ENCODE measurements around the gene MACC1. TPM values are rescaled to one million over a fixed set of nuclear protein-coding genes. Genes with fewer than 3 reads are reported as not detected.

MACC1 gene
- total RNA-seq, 1 donor = 0.18 TPM

- TF ChIP-seq, protein P1, sequence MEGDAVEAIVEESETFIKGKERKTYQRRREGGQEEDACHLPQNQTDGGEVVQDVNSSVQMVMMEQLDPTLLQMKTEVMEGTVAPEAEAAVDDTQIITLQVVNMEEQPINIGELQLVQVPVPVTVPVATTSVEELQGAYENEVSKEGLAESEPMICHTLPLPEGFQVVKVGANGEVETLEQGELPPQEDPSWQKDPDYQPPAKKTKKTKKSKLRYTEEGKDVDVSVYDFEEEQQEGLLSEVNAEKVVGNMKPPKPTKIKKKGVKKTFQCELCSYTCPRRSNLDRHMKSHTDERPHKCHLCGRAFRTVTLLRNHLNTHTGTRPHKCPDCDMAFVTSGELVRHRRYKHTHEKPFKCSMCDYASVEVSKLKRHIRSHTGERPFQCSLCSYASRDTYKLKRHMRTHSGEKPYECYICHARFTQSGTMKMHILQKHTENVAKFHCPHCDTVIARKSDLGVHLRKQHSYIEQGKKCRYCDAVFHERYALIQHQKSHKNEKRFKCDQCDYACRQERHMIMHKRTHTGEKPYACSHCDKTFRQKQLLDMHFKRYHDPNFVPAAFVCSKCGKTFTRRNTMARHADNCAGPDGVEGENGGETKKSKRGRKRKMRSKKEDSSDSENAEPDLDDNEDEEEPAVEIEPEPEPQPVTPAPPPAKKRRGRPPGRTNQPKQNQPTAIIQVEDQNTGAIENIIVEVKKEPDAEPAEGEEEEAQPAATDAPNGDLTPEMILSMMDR (IDR thresholded peaks at IDR 0.05; ENCODE audit: insufficient read depth, low read length) = no peak
- no peak overlapping the region for H3K4me3 ChIP-seq (ENCODE audit: low read depth, low read length)
- no peak for DNase-seq (ENCODE audit: low read depth)
Observed at GRCh38 chr7:20141666-20142065, 75.5 kb downstream of the MACC1 start.

- TF ChIP-seq, protein P1 (IDR thresholded peaks at IDR 0.05; ENCODE audit: insufficient read depth, low read length) = no peak
- no peak overlapping the region for H3K4me3 ChIP-seq (ENCODE audit: low read depth, low read length)
- DNase-seq (ENCODE audit: low read depth) = no peak
Observed at GRCh38 chr7:20141002-20141345, 76.2 kb downstream of the MACC1 start.

GRCh38 chr7:20140291-20141001 lies 76.7 kb downstream of the MACC1 start:
- no peak for DNase-seq (ENCODE audit: low read depth)
- no peak overlapping the region for H3K4me3 ChIP-seq (ENCODE audit: low read depth, low read length)
- TF ChIP-seq, protein P1 (IDR thresholded peaks at IDR 0.05; ENCODE audit: insufficient read depth, low read length) = no peak

DNA sequence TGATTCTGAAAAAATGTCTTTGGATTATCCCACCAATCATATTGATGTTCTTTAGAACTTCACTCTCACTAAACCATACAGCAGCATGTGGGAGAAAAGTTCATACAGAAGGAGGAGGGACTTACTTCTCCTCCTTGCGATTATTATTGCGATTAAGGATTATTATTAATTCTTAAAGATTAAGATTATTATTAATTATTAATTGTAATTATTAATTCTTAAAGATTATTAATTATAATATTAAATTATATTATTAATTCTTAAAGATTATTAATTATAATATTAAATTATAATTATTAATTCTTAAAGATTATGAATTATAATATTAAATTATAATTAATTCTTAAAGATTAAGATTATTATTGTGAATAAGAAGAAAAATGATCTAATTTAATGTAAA lies 80.5 kb downstream of the MACC1 start:
- TF ChIP-seq, protein P1 (IDR thresholded peaks at IDR 0.05; ENCODE audit: insufficient read depth, low read length) = no peak
- DNase-seq (ENCODE audit: low read depth) = no peak
- H3K4me3 ChIP-seq (ENCODE audit: low read depth, low read length) = no peak overlapping the region

DNA sequence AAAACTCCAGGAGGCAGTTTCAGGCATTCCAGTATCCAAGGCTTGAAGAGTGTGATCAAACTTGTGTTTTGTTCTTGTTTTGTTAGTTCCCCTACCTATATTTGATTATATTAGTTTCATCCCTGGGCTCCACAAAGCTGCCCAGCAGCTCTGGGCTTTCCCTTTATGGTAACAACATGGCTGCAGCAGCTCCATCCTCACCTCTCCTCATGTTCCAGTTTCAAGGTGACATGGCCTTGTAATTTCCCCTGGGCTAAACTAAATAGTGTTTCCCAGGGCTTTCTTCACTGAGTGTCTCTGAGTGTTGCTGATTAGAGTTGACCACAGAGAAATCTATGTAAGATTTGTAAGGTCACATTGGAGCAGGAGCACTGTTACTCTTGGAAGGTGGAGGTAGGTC lies 83.4 kb downstream of the MACC1 start:
- TF ChIP-seq, protein P1 (IDR thresholded peaks at IDR 0.05; ENCODE audit: insufficient read depth, low read length) = no peak
- no peak for DNase-seq (ENCODE audit: low read depth)
- no peak overlapping the region for H3K4me3 ChIP-seq (ENCODE audit: low read depth, low read length)

- no peak for DNase-seq (ENCODE audit: low read depth)
- TF ChIP-seq, protein P1 (IDR thresholded peaks at IDR 0.05; ENCODE audit: insufficient read depth, low read length) = no peak
- no peak overlapping the region for H3K4me3 ChIP-seq (ENCODE audit: low read depth, low read length)
Observed at GRCh38 chr7:20132585-20132984, 84.6 kb downstream of the MACC1 start.

- TF ChIP-seq, protein P1 (IDR thresholded peaks at IDR 0.05; ENCODE audit: insufficient read depth, low read length) = no peak
Observed at GRCh38 chr7:20131776-20132175, 85.4 kb downstream of the MACC1 start.

More at GRCh38 chr7:20131776-20132175, 85.4 kb downstream of the MACC1 start:
- DNase-seq (ENCODE audit: low read depth) = no peak
- H3K4me3 ChIP-seq (ENCODE audit: low read depth, low read length) = no peak overlapping the region

Data from fibroblast of the aortic adventitia (primary cell).